HG02970 (cell line): ENCODE measurements around the gene TMEM117.
"Not testable (repeated sequence)": the region's sequence is repeated elsewhere in the genome, so short reads cannot be mapped to it uniquely, and the experiment has no call there.

Source experiments
- ATAC-seq: cut with Tn5 transposase; IDR thresholded peaks from one replicate; pipeline ENCODE4 v1.9.1; 2021; ENCODE audit warnings: mild to moderate bottlenecking, moderate library complexity, moderate number of reproducible peaks; ENCODE audit not compliant: unreplicated experiment, low FRiP score

Gene TMEM117

DNA sequence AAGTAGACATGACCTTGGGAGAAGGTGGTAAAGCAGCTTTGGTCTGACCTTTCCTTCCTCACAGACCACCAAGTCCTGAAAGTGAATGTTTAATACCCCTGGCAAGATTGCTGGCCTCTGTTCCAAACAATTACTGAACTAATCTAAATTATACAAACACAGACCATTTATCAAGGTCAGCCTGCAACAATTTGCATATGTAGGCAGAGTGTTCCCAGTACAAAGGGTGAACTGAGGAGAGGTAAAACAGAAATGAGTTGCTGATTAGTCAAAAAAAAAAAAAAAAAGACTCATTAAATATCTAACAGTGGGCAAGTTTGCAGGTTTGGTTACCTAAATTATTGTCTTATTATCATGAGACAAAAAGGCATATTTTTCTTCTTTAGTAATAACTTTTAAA lies 506.5 kb downstream of the TMEM117 start:
- no peak for ATAC-seq

DNA sequence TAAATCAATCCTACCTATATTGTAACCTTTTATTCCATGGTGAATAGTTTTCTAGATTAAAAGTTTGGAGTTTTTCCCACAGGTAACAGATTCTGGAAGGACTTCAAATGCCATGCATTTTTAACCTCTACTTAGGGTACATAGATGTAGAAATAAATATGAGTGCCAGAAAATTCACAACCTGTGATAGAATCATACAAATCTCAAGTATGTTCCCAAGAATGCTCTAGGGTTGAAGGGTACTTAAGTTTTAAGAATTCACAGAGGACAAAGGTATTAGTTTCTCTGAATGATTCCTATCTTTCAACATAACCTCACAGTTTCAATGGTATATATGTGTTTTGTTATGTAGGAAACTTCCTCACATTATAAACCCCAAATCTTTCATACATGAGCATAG lies 511.3 kb downstream of the TMEM117 start:
- no peak for ATAC-seq

DNA sequence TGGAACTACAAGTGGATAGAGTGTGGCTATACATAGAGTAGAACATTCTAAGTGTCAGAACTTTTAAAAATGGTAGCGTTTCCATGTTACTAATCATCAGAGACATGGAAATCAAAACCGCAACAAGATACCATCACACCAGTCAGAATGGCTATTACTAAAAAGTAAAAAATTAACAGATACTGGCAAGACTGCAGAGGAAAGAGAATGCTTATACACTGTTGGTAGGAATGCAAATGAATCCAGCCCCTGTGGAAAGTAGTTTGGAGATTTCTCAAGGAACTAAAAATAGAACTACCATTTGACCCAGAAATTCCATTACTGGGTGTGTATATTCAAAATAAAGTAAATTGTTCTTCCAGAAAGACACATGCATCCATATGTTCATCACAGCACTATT lies 521.6 kb downstream of the TMEM117 start:
- ATAC-seq, result no peak

DNA sequence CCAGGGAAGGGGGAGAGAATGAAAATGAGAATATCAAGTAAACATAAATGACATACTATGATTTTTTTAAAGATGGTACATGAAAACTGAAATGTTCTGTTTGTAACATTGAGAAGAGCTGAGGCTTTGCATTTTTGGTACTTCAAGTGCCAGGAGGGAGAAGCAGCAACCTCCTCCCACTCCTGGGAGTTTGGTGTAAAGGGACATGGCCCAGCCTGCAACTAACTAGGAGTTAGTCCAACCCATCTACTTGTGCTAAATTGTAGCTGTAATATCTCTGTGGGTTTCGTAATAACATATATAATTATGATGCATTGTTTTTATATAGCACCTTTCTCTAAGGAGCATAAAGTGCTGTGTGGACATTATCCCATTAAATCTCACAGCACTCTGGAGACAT lies 522.8 kb downstream of the TMEM117 start:
- ATAC-seq, result no peak

DNA sequence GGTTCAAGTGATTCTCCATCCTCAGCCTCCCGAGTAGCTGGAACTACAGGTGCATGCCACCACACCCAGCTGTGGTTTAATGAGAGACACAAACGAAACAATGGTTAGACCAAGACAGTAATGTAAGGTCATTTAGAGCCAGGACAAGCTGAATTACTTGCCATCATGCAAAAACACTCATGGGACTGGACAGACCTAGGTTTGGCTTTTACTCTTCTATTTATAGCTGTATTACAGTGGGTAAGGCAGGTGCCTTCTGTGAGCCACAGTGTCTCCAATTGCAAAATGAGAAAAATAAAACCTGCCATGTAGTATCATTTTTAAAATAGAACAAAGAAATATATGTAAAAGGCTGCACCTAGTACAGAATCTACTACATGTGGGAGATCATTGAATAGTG lies 527.1 kb downstream of the TMEM117 start:
- ATAC-seq, result no peak

DNA sequence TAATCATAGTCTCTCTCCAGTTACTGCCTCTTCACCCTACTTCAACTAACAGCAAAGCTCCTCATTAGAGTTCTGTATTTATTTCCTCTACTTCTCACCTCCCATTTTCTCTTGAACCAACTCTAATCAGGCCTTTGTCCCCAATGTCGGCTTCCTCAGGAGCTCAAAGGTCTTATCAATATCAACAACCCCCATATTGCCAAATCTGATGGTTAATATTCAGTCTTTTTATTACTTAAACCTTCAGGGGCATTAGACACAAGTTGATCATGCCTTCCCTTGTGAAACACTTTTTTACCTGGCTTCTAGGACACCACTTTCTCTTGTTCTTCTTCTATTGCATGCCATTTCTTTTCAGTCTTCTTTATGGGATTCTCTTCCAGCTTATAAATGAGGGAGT lies 531.3 kb downstream of the TMEM117 start:
- ATAC-seq, result no peak

DNA sequence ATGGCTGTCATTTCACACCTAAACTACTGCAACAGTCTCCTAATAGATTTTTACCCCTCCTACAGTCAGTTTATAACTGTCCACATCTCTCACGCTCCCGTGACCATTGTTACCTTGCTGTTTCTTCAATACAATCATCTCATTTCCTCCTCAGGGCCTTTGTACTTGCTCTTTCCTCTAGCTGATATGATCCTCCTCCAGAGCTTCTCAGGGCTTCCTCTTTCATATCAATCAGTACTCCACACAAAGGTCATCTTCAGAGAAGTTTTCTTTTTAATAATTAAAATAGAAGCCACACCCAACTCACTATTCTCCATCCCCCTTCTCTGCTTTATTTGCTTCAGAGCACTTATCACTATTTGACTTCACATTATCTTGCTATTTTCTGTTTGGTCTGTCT lies 532.0 kb downstream of the TMEM117 start:
- no peak for ATAC-seq

DNA sequence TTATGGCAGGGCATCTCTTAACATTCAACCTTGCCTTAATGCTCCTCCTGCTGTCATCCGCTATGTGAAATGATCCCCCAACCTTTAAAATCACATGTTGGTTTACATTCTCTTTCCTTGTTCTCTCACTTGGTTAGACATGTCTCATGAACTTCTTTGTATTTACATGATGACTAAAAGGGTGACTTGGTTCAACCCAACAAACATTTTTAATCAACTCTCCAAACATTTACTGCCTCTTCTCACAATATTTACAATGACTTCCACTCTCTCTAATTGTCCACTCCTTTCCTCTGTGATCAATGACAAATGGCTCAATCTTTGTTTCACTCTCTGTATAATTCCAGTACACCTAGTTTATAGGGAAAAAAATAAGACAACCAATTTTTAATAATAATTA lies 534.1 kb downstream of the TMEM117 start:
- ATAC-seq, result no peak

DNA sequence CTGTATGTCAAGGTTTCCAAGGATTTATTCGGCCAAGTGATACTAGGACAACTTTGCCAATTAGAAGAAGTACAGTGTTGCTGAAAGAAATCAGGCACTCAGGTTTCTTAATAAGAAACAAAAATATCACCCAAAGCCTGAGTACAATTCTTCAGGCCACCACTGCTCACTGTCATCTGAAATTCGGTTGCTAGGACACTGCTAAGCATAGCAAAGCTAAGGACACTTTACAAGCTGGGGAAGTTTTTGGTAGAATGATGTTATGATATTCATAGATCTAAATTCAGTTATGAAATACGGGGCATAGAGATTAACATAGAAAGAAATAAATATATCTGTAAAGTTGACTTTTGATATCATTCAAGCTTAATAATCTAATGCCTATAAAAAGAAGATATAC lies 535.1 kb downstream of the TMEM117 start:
- no peak for ATAC-seq

DNA sequence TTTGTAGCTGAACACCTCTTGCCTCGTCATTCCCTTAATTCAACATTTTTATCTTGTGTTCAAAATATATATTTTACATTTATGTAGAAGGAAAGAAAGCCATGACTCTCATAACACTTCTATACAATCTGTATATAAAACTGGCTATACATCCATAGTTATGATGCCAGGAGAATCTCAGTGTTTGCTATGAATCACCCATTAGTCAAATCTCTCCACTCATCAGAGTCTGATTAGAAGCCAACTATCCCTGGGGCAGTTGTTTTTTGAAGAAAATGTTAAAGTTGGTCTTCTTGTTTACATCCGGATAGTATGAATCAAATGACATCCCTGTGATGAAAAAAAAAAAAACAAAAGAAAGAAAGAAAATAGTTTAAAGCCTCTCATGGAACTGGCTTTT lies 536.4 kb downstream of the TMEM117 start:
- no peak for ATAC-seq

DNA sequence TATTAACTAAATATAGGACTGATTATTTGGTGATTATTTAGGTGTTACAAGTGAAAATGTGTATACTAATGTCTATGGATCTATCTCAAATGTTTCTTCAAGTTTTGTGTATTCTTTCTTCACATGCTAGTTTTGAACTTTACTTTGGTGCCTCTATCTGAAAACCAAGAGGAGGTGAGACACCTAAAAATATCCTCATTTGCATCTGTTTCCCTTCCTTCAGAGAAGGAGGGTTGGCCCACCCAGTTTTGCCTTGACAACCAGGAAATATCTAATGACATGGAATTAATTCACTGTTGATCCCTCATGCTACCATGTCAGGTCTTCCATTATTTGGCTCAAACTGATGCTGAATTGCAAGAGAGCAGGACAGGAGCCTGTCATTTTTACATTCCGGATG lies 539.8 kb downstream of the TMEM117 start:
- no peak for ATAC-seq

DNA sequence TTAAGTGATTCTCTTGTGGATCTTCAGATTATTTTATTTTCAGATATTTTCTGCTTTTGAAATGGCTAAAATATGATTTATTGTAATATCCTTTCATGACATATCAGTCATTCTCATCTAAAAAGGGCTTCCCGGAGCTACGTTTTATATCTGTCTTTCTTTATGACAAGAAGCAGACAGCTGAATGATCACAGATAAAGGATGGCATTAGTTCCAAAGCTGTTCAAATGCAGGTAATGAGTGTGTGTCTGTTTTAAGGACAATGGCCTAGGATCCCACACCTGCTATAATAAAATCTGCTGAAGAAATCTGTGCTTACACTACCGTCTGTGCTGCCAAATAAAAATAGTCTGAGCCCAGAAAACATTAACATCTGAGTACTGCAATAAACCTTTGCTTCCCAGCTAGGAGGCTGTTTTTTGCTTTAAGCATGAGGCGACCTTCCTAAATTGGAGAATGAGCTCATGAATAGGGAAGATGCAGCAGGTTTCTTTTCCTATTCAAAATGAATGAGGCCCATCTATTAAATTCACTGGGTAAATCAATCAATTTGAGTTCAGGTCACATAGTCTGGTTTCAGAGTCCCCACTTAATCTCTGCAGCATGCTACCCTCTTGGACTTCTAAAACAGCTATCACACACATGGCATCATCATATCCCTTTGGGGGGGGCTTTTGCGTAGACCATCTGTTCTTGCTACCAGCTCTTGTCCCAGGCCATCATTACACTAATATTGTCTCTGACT lies 541.7 kb downstream of the TMEM117 start:
- ATAC-seq, result no peak

DNA sequence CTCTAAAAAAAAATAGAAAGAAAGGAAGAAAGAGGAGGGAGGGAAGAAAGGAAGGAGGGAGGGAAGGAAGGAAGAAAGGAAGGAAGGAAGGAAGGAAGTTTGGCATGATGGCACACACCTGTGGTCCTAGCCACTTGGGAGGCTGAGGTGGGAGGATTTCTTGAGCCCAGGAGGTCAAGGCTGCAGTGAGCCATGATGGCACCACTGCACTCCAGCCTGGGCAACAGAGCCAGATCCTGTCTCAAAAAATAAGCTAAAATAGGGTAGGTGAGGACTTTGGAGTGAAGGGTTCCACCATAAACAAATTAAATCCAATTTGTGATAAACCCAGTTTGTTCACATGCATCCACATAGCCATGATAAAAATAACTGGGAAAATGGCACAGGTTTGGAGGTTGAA lies 543.2 kb downstream of the TMEM117 start:
- not testable (repeated sequence) for ATAC-seq

DNA sequence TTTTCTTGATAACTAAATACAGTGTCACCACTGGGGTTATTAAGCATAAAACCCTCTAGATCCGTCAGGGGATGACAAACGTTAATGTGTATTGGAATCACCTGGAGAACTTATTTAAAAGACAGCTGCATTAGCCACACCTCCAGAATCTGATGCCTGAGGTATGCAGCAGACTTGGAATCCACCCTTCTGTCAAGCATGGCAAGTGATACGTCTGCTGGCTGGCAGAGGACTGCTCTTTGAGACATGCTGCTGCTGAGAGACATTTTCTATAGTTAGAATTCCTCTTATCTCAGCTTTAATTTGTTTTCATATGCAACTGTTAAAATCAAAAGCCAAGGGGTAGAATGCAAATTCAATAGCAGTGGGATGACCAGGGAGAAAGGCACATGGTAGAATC lies 544.0 kb downstream of the TMEM117 start:
- ATAC-seq, result no peak

DNA sequence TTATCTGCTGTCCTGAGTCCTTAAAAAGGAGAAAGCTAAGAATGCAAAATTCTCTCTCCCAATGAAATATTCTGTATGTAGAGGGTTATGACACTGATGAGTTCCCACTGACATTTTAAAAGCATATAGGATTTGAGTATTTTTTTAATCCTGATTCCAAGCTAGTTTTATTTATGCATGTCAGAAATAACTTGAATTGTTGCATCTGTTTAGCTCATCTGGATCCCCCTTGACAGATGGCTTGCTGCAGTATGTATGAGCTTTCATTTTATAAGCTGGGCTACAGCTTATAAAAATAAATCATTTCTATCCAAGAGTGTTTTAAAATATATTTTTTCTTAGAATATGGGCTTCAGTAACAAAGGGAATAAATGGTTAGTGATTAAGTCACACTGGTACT lies 545.0 kb downstream of the TMEM117 start:
- ATAC-seq, result no peak

DNA sequence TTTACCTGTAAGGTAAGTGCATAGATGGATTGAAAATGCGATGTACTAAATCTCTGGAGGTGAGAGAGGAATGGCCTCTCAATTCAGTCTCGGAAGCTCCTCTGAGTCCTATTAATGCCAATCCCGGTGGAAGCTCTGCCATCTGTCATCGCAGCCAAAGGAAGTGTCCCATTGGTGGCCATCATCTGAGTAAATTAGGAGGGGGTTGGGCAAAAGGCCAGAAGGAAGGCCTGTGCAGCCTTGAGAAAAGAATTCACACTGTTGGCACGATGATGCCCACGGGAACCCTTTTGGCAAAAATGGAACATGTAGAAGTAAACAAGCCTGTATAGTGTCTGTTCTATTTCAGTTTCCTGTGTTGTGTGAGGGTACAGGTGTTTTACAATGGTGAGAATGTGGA lies 545.5 kb downstream of the TMEM117 start:
- no peak for ATAC-seq

DNA sequence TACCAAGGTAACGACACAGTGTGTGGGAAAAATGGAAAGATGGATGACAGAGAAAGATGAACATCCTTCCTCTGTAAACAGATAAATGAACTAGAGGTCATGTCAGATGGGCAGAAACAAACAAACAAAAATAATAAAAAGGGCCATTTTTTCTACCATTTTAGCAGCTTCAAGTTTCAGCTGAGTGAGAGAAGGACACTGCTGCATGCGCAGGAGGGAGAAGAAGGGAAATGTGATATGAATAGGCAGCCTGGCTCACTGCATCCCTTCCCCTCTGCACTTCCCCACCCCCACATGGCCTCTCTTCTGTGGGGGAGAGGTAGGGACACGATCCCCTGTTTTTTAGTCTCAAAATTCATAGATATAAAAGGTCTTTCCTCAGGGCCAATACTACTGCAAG lies 548.3 kb downstream of the TMEM117 start:
- no peak for ATAC-seq

DNA sequence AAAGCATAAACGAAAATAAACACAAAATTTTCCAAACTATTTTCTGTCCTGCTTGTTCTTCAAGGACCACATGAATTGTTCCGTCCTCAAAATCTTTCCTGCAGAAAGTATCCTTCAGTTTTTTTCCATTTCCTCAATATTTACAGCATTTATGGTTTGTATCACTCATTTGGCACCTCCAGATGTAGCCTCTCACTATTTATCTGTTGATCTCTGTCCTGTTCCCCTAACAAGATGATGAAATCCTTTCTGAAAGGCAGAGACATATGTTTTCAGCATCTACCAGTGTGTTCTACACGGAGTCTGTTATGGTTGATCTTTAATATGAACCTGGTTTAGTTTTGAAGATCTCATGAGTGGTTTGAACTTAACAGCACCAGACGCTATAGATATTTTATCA lies 550.1 kb downstream of the TMEM117 start:
- ATAC-seq, result no peak

DNA sequence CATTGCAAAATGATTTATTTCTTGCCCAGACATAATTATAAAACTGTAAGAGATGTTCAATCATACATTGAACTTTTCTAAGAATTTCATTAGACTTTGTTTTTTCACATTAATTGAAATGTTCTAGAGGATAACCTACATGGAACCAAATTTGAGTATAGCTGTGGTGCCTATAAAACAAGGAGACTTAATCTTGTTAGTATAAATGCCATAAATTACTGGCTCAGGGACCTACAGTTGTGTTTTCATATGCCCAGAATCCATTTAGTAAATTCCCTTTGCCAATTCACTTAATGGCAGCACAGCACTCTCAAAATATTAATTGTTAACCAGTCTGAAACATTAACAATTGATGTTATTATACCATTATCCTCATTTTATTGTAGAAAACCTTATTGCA lies 551.7 kb downstream of the TMEM117 start:
- ATAC-seq, result no peak

DNA sequence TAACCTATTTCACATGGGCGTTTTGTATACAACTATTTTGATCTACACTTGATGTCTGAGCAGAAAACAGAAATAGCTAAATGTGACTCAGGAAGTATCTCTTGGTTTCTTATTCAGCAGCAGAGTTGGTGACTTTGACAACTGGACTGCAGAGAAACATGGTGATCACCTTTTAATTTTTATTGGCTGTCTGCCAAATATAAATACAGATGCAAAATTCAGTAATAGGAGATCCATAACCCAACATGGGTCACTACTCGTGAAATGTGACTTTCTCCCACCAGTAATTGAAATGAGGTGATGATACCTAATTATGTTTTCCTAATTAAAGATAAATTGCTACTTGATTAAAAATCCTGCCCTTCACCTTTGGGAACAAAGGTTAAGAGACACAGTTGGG lies 553.2 kb downstream of the TMEM117 start:
- no peak for ATAC-seq

DNA sequence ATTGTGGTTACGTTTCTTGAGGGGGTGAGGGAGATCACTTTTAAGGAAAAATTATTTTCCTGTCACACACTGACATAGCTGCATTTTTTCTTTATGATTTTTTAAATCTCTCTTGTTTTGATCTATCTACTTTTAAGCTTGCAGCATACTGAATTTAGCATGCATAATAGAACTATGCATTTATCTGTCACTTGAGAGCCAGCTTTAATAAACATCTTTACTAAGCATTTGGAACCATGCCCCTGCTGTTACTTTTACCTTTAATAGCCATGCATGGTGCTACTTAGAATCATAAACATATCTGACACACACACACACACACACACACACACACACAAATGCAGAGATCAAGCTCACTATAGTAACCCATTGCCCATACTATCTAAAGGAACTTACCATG lies 554.0 kb downstream of the TMEM117 start:
- ATAC-seq, result no peak

DNA sequence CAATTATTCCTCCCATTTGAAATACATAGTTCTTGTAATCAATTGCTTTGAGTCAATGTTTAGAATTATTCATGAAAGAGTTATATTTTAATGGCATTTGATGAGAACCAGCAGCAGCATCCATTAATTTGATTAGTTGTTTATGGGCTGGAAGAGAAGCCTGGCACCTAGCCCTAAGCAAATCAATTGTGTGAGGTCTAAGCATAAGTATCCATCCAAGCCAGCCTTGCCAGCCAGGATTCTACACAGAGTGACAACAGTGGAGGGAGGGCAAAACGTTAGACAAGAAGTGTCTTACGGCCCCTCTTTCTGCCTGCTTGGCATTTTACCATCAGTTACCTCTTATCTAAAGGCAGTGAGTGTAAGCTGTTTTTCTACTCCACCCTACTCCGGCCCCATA lies 561.8 kb downstream of the TMEM117 start:
- ATAC-seq, result no peak

DNA sequence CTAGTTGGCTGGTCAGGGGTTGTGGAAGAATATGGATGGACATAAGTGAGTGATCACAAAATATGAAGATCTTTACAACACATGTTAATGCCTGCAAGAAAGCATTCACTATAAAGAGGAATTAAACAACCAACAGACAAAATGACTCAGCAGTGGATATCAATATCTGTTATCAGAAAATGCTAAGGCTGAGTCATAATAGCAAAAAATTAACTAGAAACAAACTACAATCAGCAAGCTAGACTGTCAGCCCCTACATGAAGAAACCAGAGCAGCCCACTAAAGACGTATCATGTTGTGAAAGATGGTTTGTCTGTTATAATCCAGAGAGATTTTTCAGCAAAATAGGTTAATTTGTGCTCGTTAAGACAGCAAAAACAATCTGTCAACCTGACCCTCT lies 567.3 kb downstream of the TMEM117 start:
- no peak for ATAC-seq
